SH-SY5Y (cell line): Measurements from ENCODE around the gene VPS26A.

Source experiments
- GATA2 ChIP-seq: IDR thresholded peaks from 2 replicates; pipeline ENCODE4 v1.6.1; 2011; ENCODE audit warnings: mild to moderate bottlenecking, low read depth, low read length
- GATA3 ChIP-seq: IDR thresholded peaks from 2 replicates; pipeline ENCODE4 v1.6.1; 2011; ENCODE audit warnings: low read depth, mild to moderate bottlenecking, low read length, moderate library complexity

GRCh38 chr10:69182005-69182404, 58.0 kb downstream of the VPS26A start:
- TF ChIP-seq GATA2: no peak
- TF ChIP-seq GATA3: no peak
